ENCODE measurements around the gene NDUFS4.

- TF ChIP-seq CTCF (IDR thresholded peaks at IDR 0.05; ENCODE audit: low read depth, low read length) (no peak), EZH2phosphoT487 (IDR thresholded peaks at IDR 0.05; ENCODE audit: low read depth) (no peak)
Measured at GRCh38 chr5:53613536-53613935, 53.1 kb downstream of the NDUFS4 start.

All from OCI-LY3 (cell line).